ENCODE results near the gene GALNT18. TPM values are rescaled to one million over a fixed set of nuclear protein-coding genes. Genes with fewer than 3 reads are reported as not detected.

The GALNT18 gene
- total and polyA plus RNA-seq, 7 donors: 4.6 to 32.4 (median 8.3) TPM

DNA sequence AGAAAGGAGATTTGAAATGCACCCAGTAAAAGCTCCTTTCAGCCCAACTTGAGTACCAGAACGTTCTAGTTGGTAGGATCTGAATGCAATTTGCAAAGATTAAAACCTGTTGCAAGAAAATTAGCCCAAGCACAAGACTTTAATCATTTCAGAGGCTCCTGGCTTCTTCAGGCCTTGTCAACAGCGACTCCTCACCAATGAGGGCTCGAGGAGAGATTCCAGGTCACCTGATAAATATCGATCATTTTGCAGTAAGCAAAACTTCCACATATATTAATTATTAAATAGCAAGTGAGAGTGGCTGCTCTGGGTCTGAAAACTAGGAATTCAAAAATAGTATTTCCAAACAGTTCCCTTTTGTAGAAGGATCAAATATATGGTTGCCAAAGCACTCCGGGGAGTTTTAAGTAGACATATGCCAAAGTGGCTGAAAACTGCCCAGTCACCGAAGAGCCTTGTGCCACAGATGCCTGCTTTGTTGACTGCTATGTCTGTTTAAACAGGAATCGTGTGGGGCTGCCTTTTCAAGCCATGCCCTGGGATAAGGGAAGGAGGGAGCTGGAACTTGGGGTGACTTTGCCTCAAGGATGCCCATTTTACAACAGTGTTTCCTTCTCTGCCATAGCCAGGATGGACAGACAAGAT is 332.7 kb downstream of the GALNT18 start:
- Histone ChIP-seq H3K36me3 (ENCODE audit: insufficient read depth in 1 of 2, low read depth in 1 of 2) (no peaks in the 10 kb centered on the region), H3K4me3 (no peak overlapping the region), H3K4me1 (no peaks in the 10 kb centered on the region), H3K9me3 (no peaks in the 10 kb centered on the region), H3K27me3 (ENCODE audit: insufficient read depth in 3 of 3, low read length in 2 of 3) (no peaks in the 10 kb centered on the region), H3K27ac (no peak overlapping the region)
- ATAC-seq (no peak), DNase-seq (no peak)
- intact Hi-C loops (cut with DNase I): no loop called here
- TF ChIP-seq CTCF (IDR thresholded peaks at IDR 0.05): no peak
- 91 to 95% (median 93%) methylated on average over 7 of the region's 7 CpGs for WGBS, 3 donors

DNA sequence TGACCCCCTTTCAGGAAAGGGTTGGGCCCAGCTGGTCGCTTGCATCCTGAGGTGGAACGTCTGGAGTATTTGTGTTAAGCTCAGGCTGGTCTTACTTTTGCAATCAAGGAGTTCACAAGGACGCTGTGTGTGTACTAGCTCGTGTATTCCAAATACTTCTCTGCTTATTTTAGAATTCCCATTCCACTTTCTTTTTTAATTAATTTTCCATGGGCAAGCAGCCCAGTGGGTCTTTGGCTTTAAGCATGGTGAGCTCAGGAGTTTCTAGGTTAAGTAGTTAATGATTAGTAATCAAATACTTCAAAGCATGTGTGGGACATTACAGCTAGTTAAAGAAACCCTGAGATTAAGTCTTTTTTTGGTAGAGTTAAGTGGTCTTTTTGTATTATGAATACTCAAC is 337.3 kb downstream of the GALNT18 start:
- Histone ChIP-seq H3K9me3 (no peaks in the 10 kb centered on the region), H3K4me1 (no peaks in the 10 kb centered on the region), H3K27me3 (ENCODE audit: insufficient read depth in 3 of 3, low read length in 2 of 3) (no peaks in the 10 kb centered on the region), H3K27ac (no peak overlapping the region), H3K36me3 (ENCODE audit: insufficient read depth in 1 of 2, low read depth in 1 of 2) (no peaks in the 10 kb centered on the region), H3K4me3 (no peak overlapping the region)
- intact Hi-C loops (cut with DNase I): no loop called here
- 69 to 75% (median 73%) methylated on average over 4 of the region's 4 CpGs for WGBS, 3 donors
- no peak for ATAC-seq
- no peak for DNase-seq
- TF ChIP-seq CTCF (IDR thresholded peaks at IDR 0.05): no peak

- WGBS, 3 donors: 69 to 77% (median 75%) methylated on average over 5 of the region's 5 CpGs
- Histone ChIP-seq H3K9me3 (no peaks in the 10 kb centered on the region), H3K27me3 (ENCODE audit: insufficient read depth in 3 of 3, low read length in 2 of 3) (no peaks in the 10 kb centered on the region), H3K4me1 (no peaks in the 10 kb centered on the region), H3K4me3 (no peak overlapping the region), H3K36me3 (ENCODE audit: insufficient read depth in 1 of 2, low read depth in 1 of 2) (no peaks in the 10 kb centered on the region), H3K27ac (no peak overlapping the region)
- DNase-seq (no peak), ATAC-seq (no peak)
- no peak for TF ChIP-seq CTCF (IDR thresholded peaks at IDR 0.05)
- intact Hi-C loops (cut with DNase I): no loop called here
Observed at GRCh38 chr11:11281626-11282025, 340.2 kb downstream of the GALNT18 start.

GRCh38 chr11:11280826-11281225 is 341.0 kb downstream of the GALNT18 start:
- intact Hi-C loops (cut with DNase I): no loop called here
- 90 to 96% (median 94%) methylated on average over 5 of the region's 5 CpGs for WGBS, 3 donors

More at GRCh38 chr11:11280826-11281225, 341.0 kb downstream of the GALNT18 start:
- Histone ChIP-seq H3K27ac (no peak overlapping the region), H3K36me3 (ENCODE audit: insufficient read depth in 1 of 2, low read depth in 1 of 2) (no peaks in the 10 kb centered on the region), H3K27me3 (ENCODE audit: insufficient read depth in 3 of 3, low read length in 2 of 3) (no peaks in the 10 kb centered on the region), H3K4me1 (no peaks in the 10 kb centered on the region), H3K4me3 (no peak overlapping the region), H3K9me3 (no peaks in the 10 kb centered on the region)
- ATAC-seq (no peak), DNase-seq (no peak)
- no peak for TF ChIP-seq CTCF (IDR thresholded peaks at IDR 0.05)
